A673 (cell line): ENCODE measurements around the gene C17orf67. TPM values are rescaled to one million over a fixed set of nuclear protein-coding genes. Genes with fewer than 3 reads are reported as not detected.

Experiments
- BruUV-seq: library from RNA; stranded (reverse); fragments of 400-500 nt; replicated peaks from 2 replicates; lab custom pipeline; 2021; lab: Mats Ljungman, UMichigan
- CTCF ChIA-PET: fragments of 300-600 bp; sonication (Branson Sonifier 250); formaldehyde crosslinking; loops from one replicate; lab custom pipeline; 2022; ENCODE audit warnings: antibody characterized with exemption; lab: Charles Lee
- POLR2A ChIA-PET: fragments of 300-600 bp; sonication (Branson Sonifier 250); formaldehyde crosslinking; loops from one replicate; lab custom pipeline; 2022; ENCODE audit warnings: antibody characterized with exemption; ENCODE audit not compliant: low non-redundant PET; lab: Charles Lee
- DNase-seq: peaks from one replicate; pipeline ENCODE4 v3.0.0-alpha.2; 2015; ENCODE audit warnings: low spot score
- H3K27ac ChIP-seq: fragments of 200-600 bp; sonication (generic); 2 replicates; pipeline ENCODE4 v1.5.1; 2016; ENCODE audit warnings: mixed run types, low read depth, mild to moderate bottlenecking, mixed read lengths, antibody characterized with exemption, low read length; ENCODE audit not compliant: poor library complexity, severe bottlenecking
- H3K27me3 ChIP-seq: fragments of 200-600 bp; sonication (generic); replicated peaks from 2 replicates; pipeline ENCODE4 v1.6.1; 2017; ENCODE audit warnings: mixed run types, low read depth, mild to moderate bottlenecking, mixed read lengths, antibody characterized with exemption, low read length; ENCODE audit not compliant: insufficient read depth, poor library complexity
- H3K36me3 ChIP-seq: fragments of 200-600 bp; sonication (generic); 2 replicates; pipeline ENCODE4 v1.6.1; 2016; ENCODE audit warnings: mixed run types, mild to moderate bottlenecking, mixed read lengths, antibody characterized with exemption, low read length; ENCODE audit not compliant: insufficient read depth, poor library complexity, severe bottlenecking
- H3K4me1 ChIP-seq: fragments of 200-600 bp; sonication (generic); 2 replicates; pipeline ENCODE4 v1.6.1; 2017; ENCODE audit warnings: mixed run types, mild to moderate bottlenecking, mixed read lengths, antibody characterized with exemption, low read length; ENCODE audit not compliant: insufficient read depth, poor library complexity, severe bottlenecking
- H3K4me3 ChIP-seq: fragments of 200-600 bp; sonication (generic); 2 replicates; pipeline ENCODE4 v1.5.1; 2016; ENCODE audit warnings: low read depth, mixed run types, mild to moderate bottlenecking, mixed read lengths, low read length; ENCODE audit not compliant: poor library complexity, severe bottlenecking
- H3K9me3 ChIP-seq: fragments of 200-600 bp; sonication (generic); 2 replicates; pipeline ENCODE4 v1.6.1; 2016; ENCODE audit warnings: mixed run types, low read depth, mild to moderate bottlenecking, mixed read lengths, antibody characterized with exemption, low read length; ENCODE audit not compliant: poor library complexity, severe bottlenecking
- CTCF ChIP-seq: fragments of 300-800, 200-600 bp; sonication (generic); conservative IDR thresholded peaks from 2 replicates; pipeline ENCODE4 v1.5.1; 2017; ENCODE audit warnings: low read depth, mild to moderate bottlenecking, antibody characterized with exemption, low read length, moderate library complexity, mixed read lengths
- EZH2 ChIP-seq: fragments of 200-600 bp; sonication (generic); IDR thresholded peaks from 2 replicates; pipeline ENCODE4 v1.6.1; 2017; ENCODE audit warnings: borderline replicate concordance, low read depth, mild to moderate bottlenecking, mixed read lengths, antibody characterized with exemption, low read length; ENCODE audit not compliant: poor library complexity, severe bottlenecking
- intact Hi-C: fragments of 100-400 bp; cut with micrococcal nuclease; formaldehyde crosslinking; loops from one replicate; pipeline ENCODE4 v1.10.0; 2022; ENCODE audit not compliant: unreplicated experiment
- total RNA-seq: library from RNA; stranded (reverse); gene quantifications from 2 replicates; pipeline ENCODE4 v1.2.3, GENCODE V29; 2021

C17orf67 gene
- total RNA-seq, 1 experiment from 2014 or later = 2.7 TPM

- BruUV-seq = no TSS peak
- Histone ChIP-seq H3K4me1 (peaks cover 23% of the 10 kb centered on the region), H3K9me3 (no peaks in the 10 kb centered on the region), H3K27me3 (no peaks in the 10 kb centered on the region), H3K27ac (no peak overlapping the region), H3K4me3 (no peak overlapping the region), H3K36me3 (no peaks in the 10 kb centered on the region)
- intact Hi-C loops = no loop called here
- POLR2A ChIA-PET = no interaction called here
- CTCF ChIA-PET = no interaction called here
- TF ChIP-seq EZH2 = no peak
- DNase-seq = no peak
These were observed 2.2 kb downstream of the C17orf67 start for GRCh38 chr17:56831369-56832095.

- DNase-seq = no peak
- H3K27me3 ChIP-seq = no peaks in the 10 kb centered on the region
- H3K36me3 ChIP-seq = no peaks in the 10 kb centered on the region
- BruUV-seq = no TSS peak
- no peaks in the 10 kb centered on the region for H3K9me3 ChIP-seq
- no peak overlapping the region for H3K27ac ChIP-seq
- ChIA-PET CTCF (no interaction called here), POLR2A (no interaction called here)
- no peak overlapping the region for H3K4me3 ChIP-seq
- H3K4me1 ChIP-seq = peaks cover 17% of the 10 kb centered on the region
- intact Hi-C loops = no loop called here
- TF ChIP-seq CTCF (no peak), EZH2 (no peak)
These were observed 2.9 kb downstream of the C17orf67 start for GRCh38 chr17:56830726-56831368.

GRCh38 chr17:56826611-56827414 lies 6.9 kb downstream of the C17orf67 start:
- POLR2A ChIA-PET = no interaction called here

More at GRCh38 chr17:56826611-56827414, 6.9 kb downstream of the C17orf67 start:
- no peaks in the 10 kb centered on the region for H3K36me3 ChIP-seq
- H3K27me3 ChIP-seq = no peaks in the 10 kb centered on the region
- H3K9me3 ChIP-seq = no peaks in the 10 kb centered on the region
- BruUV-seq = no TSS peak
- H3K27ac ChIP-seq = no peak overlapping the region
- CTCF ChIA-PET = no interaction called here
- H3K4me1 ChIP-seq = no peaks in the 10 kb centered on the region
- no peak overlapping the region for H3K4me3 ChIP-seq
- no peak for DNase-seq
- TF ChIP-seq CTCF = no peak
- no peak for TF ChIP-seq EZH2
- intact Hi-C loops = no loop called here
